GM19035 (cell line): Measurements from ENCODE around the gene TTLL12.

Experiments
- ATAC-seq: cut with Tn5 transposase; IDR thresholded peaks from one replicate; pipeline ENCODE4 v1.9.1; 2021; ENCODE audit not compliant: unreplicated experiment

TTLL12 gene

GRCh38 chr22:43174941-43175531, 11.9 kb downstream of the TTLL12 start:
- no peak for ATAC-seq

GRCh38 chr22:43173976-43174720, 12.8 kb downstream of the TTLL12 start:
- ATAC-seq: no peak

- no peak for ATAC-seq
These were observed 13.4 kb downstream of the TTLL12 start for GRCh38 chr22:43173566-43173965.

- no peak for ATAC-seq
These were observed 14.7 kb downstream of the TTLL12 start for GRCh38 chr22:43172191-43172590.

DNA sequence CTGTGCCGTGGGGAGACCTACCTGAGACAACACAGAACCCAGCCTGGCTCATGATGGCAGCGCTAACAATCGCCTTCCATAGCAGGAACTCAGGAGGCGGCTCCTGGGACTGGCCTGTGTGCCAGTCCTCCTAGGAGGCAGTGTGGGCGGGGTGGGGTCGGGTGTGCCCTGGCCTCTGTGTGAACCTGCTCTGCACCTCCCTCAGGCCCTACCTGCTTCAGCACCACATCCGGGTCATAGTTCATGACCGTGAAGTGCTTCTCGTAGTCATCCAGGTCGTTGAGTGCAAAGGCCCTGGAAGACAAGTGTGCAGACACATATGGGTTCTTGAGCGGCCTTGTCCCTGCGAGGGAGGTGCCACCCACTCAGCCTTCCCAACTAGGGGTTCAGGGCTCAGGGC, 15.3 kb downstream of the TTLL12 start:
- no peak for ATAC-seq

- ATAC-seq: no peak
These were observed 15.9 kb downstream of the TTLL12 start for GRCh38 chr22:43171019-43171491.

DNA sequence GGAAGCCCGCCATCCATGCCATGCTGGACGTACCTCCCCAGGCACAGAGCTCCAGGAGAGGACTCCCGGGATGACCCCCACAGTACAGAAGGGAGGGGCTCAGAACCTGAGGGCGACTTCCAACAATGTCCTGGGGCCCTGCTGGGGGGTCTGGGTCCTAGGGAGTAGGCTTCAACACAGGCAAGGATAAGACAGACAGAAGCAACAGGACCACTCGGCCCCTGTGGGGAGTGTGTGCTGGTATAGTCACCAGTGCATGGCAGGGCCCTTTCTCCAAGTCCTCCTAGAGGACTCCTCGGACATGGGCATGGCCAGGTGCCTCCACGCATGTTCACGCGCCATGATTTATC, 16.8 kb downstream of the TTLL12 start:
- no peak for ATAC-seq

GRCh38 chr22:43169310-43170130, 17.4 kb downstream of the TTLL12 start:
- no peak for ATAC-seq

GRCh38 chr22:43168471-43169309, 18.2 kb downstream of the TTLL12 start:
- ATAC-seq: no peak

DNA sequence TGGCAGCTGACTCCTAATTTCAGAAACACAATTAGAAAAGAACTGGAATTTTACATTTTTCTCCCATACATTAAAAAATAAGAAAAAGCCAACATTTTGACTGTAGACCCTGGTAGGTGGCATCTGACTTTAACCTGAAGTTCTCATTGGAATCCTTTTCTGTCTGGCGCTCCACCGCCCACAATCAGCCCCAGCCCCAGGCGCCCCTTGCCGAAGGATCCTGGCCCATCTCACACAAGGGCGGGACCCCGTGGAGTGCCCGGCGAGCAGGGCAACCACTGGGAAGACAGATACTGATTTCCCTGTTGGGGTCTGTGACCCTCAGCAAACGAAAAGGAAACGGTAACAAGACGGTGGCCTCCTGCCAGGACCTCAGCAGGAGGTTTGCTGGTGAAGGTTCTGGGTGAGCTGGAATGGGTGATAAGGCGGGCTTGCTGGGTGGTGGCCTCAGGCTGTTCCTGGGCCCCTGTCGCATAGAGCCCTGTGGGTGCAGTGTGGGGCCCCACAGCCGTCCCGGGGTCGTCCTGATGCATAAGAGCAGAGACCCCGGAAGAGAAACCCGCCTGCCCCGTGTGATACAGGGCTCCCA, 19.8 kb downstream of the TTLL12 start:
- ATAC-seq: no peak

- no peak for ATAC-seq
These were observed 20.6 kb downstream of the TTLL12 start for GRCh38 chr22:43166132-43166930.

DNA sequence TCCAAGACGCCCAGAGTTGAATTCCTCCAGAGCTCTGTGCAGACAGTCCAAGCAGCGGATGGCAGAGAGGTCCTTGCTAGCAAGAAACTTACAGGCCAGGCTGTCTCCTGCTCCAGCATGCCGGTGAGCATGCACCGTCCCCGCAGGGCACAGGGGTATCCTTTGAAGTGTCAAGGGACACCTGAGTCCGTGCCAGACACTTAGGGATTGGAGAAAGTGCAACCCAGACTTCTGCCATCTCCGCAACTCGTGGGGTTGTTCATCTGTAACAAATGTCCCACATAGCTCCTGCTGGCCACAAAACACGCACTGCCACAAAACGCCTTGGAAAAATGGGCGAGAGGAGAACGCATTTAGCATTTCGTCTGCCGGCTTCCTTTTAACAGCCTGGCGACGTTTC, 22.3 kb downstream of the TTLL12 start:
- no peak for ATAC-seq

GRCh38 chr22:43163241-43163795, 23.6 kb downstream of the TTLL12 start:
- ATAC-seq: no peak

- no peak for ATAC-seq
These were observed 24.4 kb downstream of the TTLL12 start for GRCh38 chr22:43162412-43163150.

- ATAC-seq: no peak
These were observed 26.3 kb downstream of the TTLL12 start for GRCh38 chr22:43160497-43161126.

DNA sequence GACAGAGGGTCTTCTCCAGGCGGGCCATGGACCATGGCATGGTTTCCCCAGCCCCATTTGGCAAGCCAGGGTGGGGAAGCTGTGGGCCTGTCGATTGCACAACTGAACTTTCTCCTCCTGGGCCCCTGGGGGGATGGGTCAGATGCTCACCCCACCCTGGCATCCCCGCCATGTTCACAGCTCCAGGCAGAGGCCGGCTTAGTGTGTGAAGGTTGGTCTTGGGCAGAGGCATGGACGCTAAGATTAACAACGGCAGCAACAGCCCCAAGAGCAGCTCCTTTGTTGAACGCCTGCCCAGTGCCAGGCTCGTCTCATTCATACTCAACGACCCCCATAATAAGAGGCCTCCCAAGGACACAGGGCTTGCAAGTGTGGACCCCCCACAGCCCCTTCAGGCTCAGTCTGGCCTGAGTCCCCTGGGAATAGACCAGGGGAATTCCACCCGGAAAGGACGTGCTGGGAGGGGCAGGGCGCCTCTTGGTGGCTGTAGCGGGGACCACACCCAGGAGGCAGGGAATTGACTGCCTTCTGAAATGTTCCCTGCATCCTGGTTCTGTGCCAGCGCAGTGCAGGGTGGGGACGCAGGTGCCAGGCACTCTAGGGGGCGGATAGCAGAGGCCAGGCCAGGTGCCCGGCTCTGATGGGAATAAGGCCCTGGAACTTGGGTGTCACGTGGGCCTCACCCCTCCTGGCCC, 27.3 kb downstream of the TTLL12 start:
- no peak for ATAC-seq

DNA sequence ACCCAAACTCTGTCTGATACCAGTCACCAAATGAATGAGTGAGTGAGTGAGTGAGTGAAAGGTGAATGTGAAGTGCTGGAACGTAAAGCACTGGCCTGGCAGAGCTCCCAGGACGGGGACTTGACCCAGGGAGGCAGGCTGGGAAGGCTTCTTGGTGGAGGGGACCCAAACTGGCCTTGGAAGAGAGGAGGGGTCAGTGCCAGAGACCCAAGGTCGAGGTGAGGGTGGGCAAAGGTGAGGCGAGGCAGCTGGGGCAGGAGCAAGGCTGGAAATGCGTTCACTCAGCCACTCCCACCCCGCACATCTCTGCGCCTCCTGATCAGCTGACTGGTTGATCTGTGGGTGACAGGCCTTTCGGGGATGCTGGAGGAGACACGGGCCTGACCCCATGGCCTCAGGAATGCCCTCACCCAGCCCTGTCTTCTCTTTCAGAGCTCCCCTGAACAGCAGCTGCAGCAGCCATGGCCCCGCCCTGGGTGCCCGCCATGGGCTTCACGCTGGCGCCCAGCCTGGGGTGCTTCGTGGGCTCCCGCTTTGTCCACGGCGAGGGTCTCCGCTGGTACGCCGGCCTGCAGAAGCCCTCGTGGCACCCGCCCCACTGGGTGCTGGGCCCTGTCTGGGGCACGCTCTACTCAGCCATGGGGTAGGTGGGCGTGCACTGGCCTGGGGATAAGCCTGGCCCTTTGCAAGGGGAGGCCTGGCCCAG, 28.0 kb downstream of the TTLL12 start:
- no peak for ATAC-seq
